MCF 10A (cell line): ENCODE results near the gene KLRF2. TPM values are rescaled to one million over a fixed set of nuclear protein-coding genes. Genes with fewer than 3 reads are reported as not detected.

Experiments
- BruUV-seq: library from RNA; stranded (reverse); fragments of 400-500 nt; replicated peaks from 2 replicates; lab custom pipeline; 2021; lab: Mats Ljungman, UMichigan
- CTCF ChIA-PET: fragments of 300-600 bp; sonication (Branson Sonifier 250); formaldehyde crosslinking; extraction: SDS; loops from one replicate; lab custom pipeline; 2021; ENCODE audit warnings: antibody characterized with exemption, inconsistent platforms; lab: Yijun Ruan, JAX
- POLR2A ChIA-PET: fragments of 300-600, 350-650 bp; sonication (Branson Sonifier 250); formaldehyde crosslinking; extraction: SDS; loops from one replicate; lab custom pipeline; 2020; ENCODE audit warnings: antibody characterized with exemption, inconsistent platforms; lab: Yijun Ruan, JAX
- DNase-seq: peaks from one replicate; pipeline ENCODE4 v3.0.0-alpha.2; 2018; ENCODE audit not compliant: unreplicated experiment
- H3K27ac Mint-ChIP-seq: one replicate; pipeline ENCODE4 v1.8.0; 2022; ENCODE audit warnings: mild to moderate bottlenecking, low read depth, mixed read lengths; ENCODE audit not compliant: unreplicated experiment
- H3K27me3 Mint-ChIP-seq: one replicate; pipeline ENCODE4 v1.8.0; 2022; ENCODE audit warnings: mixed read lengths; ENCODE audit not compliant: insufficient read depth, unreplicated experiment
- H3K36me3 Mint-ChIP-seq: one replicate; pipeline ENCODE4 v1.8.0; 2022; ENCODE audit warnings: mild to moderate bottlenecking, moderate library complexity, mixed read lengths; ENCODE audit not compliant: insufficient read depth, unreplicated experiment
- H3K4me1 Mint-ChIP-seq: one replicate; pipeline ENCODE4 v1.8.0; 2022; ENCODE audit warnings: mixed read lengths; ENCODE audit not compliant: insufficient read depth, unreplicated experiment
- H3K4me3 Mint-ChIP-seq: one replicate; pipeline ENCODE4 v1.8.0; 2022; ENCODE audit warnings: mild to moderate bottlenecking, moderate library complexity, mixed read lengths; ENCODE audit not compliant: unreplicated experiment
- H3K9me3 Mint-ChIP-seq: one replicate; pipeline ENCODE4 v1.8.0; 2022; ENCODE audit warnings: mixed read lengths; ENCODE audit not compliant: unreplicated experiment
- intact Hi-C: fragments of 100-400 bp; cut with micrococcal nuclease; formaldehyde crosslinking; loops from 2 replicates; pipeline ENCODE4 v1.14.1; 2022
- total RNA-seq: library from RNA; stranded (reverse); gene quantifications from 2 replicates; pipeline ENCODE4 v1.2.3, GENCODE V29; 2022
- TF ChIP-seq, protein P1 (sequence below): fragments of 200-600 bp; IDR thresholded peaks from one replicate; pipeline ENCODE4 v1.8.0; 2022; ENCODE audit warnings: antibody characterized with exemption, mild to moderate bottlenecking; ENCODE audit not compliant: unreplicated experiment

The KLRF2 gene
- total RNA-seq, 1 experiment from 2014 or later, result not detected

DNA sequence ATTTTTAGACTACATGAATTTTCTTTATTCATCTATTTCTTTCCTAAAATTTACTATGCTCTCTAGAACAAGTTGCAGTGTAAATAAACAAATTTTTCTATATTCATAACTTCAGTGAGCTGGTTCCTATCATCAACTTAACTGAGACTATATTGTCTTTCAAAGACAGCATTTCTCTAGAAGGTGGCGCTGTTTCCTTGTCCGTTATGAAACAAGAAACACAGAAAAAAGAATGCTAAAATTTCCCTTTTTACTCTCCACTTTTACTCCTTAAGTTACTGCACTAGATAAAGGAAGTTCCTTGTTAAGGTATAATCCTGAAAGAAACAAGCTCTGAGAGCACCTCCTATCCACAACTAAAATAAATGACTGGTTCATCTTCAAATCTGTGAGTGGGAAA, 59.1 kb downstream of the KLRF2 start:
- DNase-seq, result peak; percentile 32
- Mint-ChIP-seq H3K4me1 (no peaks in the 10 kb centered on the region), H3K27me3 (peaks cover 25% of the 10 kb centered on the region), H3K9me3 (no peaks in the 10 kb centered on the region), H3K36me3 (no peaks in the 10 kb centered on the region), H3K4me3 (no peak overlapping the region), H3K27ac (no peak overlapping the region)
- POLR2A ChIA-PET, result no interaction called here
- intact Hi-C loops, result no loop called here
- BruUV-seq, result no TSS peak
- CTCF ChIA-PET, result interaction anchor here (1.0 to 1.2 kb wide), 3 partner anchors 19 to 200 kb away, joined by 3 to 5 read pairs (median 3); no protein-coding TSS in a partner anchor
- TF ChIP-seq, protein P1, sequence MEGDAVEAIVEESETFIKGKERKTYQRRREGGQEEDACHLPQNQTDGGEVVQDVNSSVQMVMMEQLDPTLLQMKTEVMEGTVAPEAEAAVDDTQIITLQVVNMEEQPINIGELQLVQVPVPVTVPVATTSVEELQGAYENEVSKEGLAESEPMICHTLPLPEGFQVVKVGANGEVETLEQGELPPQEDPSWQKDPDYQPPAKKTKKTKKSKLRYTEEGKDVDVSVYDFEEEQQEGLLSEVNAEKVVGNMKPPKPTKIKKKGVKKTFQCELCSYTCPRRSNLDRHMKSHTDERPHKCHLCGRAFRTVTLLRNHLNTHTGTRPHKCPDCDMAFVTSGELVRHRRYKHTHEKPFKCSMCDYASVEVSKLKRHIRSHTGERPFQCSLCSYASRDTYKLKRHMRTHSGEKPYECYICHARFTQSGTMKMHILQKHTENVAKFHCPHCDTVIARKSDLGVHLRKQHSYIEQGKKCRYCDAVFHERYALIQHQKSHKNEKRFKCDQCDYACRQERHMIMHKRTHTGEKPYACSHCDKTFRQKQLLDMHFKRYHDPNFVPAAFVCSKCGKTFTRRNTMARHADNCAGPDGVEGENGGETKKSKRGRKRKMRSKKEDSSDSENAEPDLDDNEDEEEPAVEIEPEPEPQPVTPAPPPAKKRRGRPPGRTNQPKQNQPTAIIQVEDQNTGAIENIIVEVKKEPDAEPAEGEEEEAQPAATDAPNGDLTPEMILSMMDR, result peak; percentile 35

DNA sequence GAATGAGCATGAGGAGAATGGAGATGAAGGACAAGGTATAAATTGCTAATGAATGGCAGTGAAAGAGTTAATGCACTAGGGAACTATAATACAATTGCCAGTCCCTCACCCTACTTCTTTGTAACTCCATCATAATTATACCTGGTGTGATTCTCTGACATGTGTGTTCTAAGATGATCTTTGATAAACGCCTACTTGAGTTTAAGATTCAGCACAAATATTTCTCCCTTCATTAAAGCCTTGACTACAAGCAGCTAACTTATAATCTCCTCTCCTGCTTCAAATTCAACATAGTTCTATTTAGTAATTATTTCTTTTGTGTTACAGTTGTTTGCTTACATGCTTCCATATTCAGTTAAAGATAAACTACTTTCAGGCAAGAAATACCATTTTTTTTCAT, 60.5 kb downstream of the KLRF2 start:
- no peak for DNase-seq

DNA sequence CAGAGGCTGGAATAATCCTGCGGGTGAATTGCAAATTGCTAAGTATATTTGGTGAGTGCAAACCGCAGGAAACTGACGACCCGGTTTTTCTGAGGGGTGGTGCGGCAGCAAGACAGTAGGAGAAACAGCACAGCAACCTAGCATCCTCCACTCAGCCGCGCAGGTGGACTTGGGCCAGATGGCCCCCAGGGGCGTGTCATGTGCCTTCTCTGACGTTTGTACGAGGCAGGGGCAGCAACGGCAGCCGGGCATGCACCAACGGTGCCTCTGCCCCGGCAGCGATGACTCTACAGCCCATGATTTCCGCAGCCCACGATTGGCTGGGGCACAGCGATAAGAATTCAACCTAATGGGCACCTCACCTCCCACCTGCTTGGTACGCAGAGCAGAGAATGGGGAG, 62.0 kb downstream of the KLRF2 start:
- no peak overlapping the region for H3K4me3 Mint-ChIP-seq
- no peaks in the 10 kb centered on the region for H3K9me3 Mint-ChIP-seq
- TF ChIP-seq, protein P1, result no peak
- no TSS peak for BruUV-seq
- no peak overlapping the region for H3K27ac Mint-ChIP-seq
- intact Hi-C loops, result no loop called here
- CTCF ChIA-PET, result interaction anchor here (1.5 kb wide), 1 partner anchor 192 kb away, joined by 3 read pairs; no protein-coding TSS in a partner anchor
- POLR2A ChIA-PET, result no interaction called here
- no peaks in the 10 kb centered on the region for H3K4me1 Mint-ChIP-seq
- H3K36me3 Mint-ChIP-seq, result no peaks in the 10 kb centered on the region
- peaks cover 25% of the 10 kb centered on the region for H3K27me3 Mint-ChIP-seq
- no peak for DNase-seq

More for the DNA sequence above, 60.5 kb downstream of the KLRF2 start:
- no peaks in the 10 kb centered on the region for H3K36me3 Mint-ChIP-seq
- POLR2A ChIA-PET, result interaction anchor here (0.6 kb wide), 1 partner anchor 35 kb away, joined by 3 read pairs; no protein-coding TSS in a partner anchor
- intact Hi-C loops, result no loop called here
- H3K4me3 Mint-ChIP-seq, result no peak overlapping the region
- no peaks in the 10 kb centered on the region for H3K4me1 Mint-ChIP-seq
- peaks cover 25% of the 10 kb centered on the region for H3K27me3 Mint-ChIP-seq
- BruUV-seq, result no TSS peak
- TF ChIP-seq, protein P1, result no peak
- no peak overlapping the region for H3K27ac Mint-ChIP-seq
- CTCF ChIA-PET, result interaction anchor here (0.8 to 1.5 kb wide), 2 partner anchors 63 to 197 kb away, joined by 3 read pairs; no protein-coding TSS in a partner anchor
- H3K9me3 Mint-ChIP-seq, result no peaks in the 10 kb centered on the region

DNA sequence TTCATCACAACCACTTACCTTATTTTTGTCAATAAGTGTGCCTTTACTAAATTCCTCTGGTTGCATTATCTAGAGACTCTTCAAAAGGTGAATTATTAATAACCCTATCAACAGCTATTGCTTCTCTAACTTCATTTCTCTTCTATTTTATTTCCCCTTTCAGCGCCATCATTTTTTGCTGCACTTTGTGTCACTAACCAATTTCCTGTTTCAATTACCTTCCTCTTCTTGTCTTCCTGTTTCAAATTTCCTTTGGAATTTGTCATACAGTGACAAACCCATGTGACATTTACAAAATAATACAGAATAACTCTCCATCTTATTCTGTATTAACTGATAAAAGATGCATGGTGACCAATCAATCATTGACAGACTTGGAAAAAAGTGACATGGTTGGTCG, 63.1 kb downstream of the KLRF2 start:
- POLR2A ChIA-PET, result no interaction called here
- Mint-ChIP-seq H3K4me3 (no peak overlapping the region), H3K27ac (no peak overlapping the region), H3K9me3 (no peaks in the 10 kb centered on the region), H3K27me3 (peaks cover 25% of the 10 kb centered on the region), H3K36me3 (no peaks in the 10 kb centered on the region), H3K4me1 (no peaks in the 10 kb centered on the region)
- intact Hi-C loops, result no loop called here
- TF ChIP-seq, protein P1, result no peak
- DNase-seq, result no peak
- CTCF ChIA-PET, result interaction anchor here (0.7 to 1.5 kb wide), 2 partner anchors 194 to 233 kb away, joined by 3 to 4 read pairs; no protein-coding TSS in a partner anchor
- no TSS peak for BruUV-seq

Other genes starting within 250 kb of the KLRF2 start
- gene CLEC2D, start 211.8 kb upstream of the KLRF2 start, total RNA-seq, result 5.1 and 6.7 TPM in 2 replicates
- not detected in 2 replicates for gene CLECL1, start 148.4 kb upstream of the KLRF2 start, total RNA-seq
- gene CD69, start 120.6 kb upstream of the KLRF2 start, total RNA-seq, result not detected in 2 replicates
- gene KLRF1, start 54.0 kb upstream of the KLRF2 start, total RNA-seq, result not detected in 2 replicates
- 1.8 and 2.2 TPM in 2 replicates for gene CLEC2B, start 12.1 kb upstream of the KLRF2 start, total RNA-seq
- not detected in 2 replicates for gene CLEC2A, start 50.9 kb downstream of the KLRF2 start, total RNA-seq
- not detected in 2 replicates for gene CLEC12A, start 89.9 kb downstream of the KLRF2 start, total RNA-seq
- not detected in 2 replicates for gene CLEC1B, start 117.6 kb downstream of the KLRF2 start, total RNA-seq
- not detected in 2 replicates for gene CLEC12B, start 129.1 kb downstream of the KLRF2 start, total RNA-seq
- not detected in 2 replicates for gene CLEC9A, start 149.2 kb downstream of the KLRF2 start, total RNA-seq
- gene CLEC1A, start 217.5 kb downstream of the KLRF2 start, total RNA-seq, result not detected in 2 replicates
- gene CLEC7A, start 248.7 kb downstream of the KLRF2 start, total RNA-seq, result not detected in 2 replicates